Rectal smooth muscle tissue (tissue), 1 donor: ENCODE data around the gene USP32.
"Not testable (repeated sequence)": the region's sequence is repeated elsewhere in the genome, so short reads cannot be mapped to it uniquely, and the experiment has no call there.

Experiments used
- H3K27ac ChIP-seq: one replicate; pipeline ENCODE4 v1.7.0; 2013; ENCODE audit warnings: low read depth, low read length, inconsistent platforms
- H3K27me3 ChIP-seq: one replicate; pipeline ENCODE4 v1.7.0; 2013; ENCODE audit warnings: low read length; ENCODE audit not compliant: control insufficient read depth, insufficient read depth
- H3K36me3 ChIP-seq: one replicate; pipeline ENCODE4 v1.7.0; 2013; ENCODE audit warnings: low read length; ENCODE audit not compliant: control insufficient read depth, insufficient read depth
- H3K4me1 ChIP-seq: one replicate; pipeline ENCODE4 v1.7.0; 2013; ENCODE audit warnings: low read length; ENCODE audit not compliant: control insufficient read depth, insufficient read depth
- H3K4me3 ChIP-seq: one replicate; pipeline ENCODE4 v1.7.0; 2013; ENCODE audit warnings: low read length
- H3K9ac ChIP-seq: one replicate; pipeline ENCODE4 v1.7.0; 2013; ENCODE audit warnings: low read length

Gene USP32

GRCh38 chr17:60333628-60334031, 58.3 kb downstream of the USP32 start:
- H3K27me3 ChIP-seq, result no peaks in the 10 kb centered on the region
- H3K27ac ChIP-seq, result no peak overlapping the region
- no peak overlapping the region for H3K9ac ChIP-seq
- no peak overlapping the region for H3K4me3 ChIP-seq
- no peaks in the 10 kb centered on the region for H3K4me1 ChIP-seq
- no peaks in the 10 kb centered on the region for H3K36me3 ChIP-seq

GRCh38 chr17:60333072-60333471, 58.9 kb downstream of the USP32 start:
- not testable (repeated sequence) for H3K27me3 ChIP-seq, H3K9ac ChIP-seq, H3K27ac ChIP-seq, H3K36me3 ChIP-seq, H3K4me3 ChIP-seq, H3K4me1 ChIP-seq

- Histone ChIP-seq H3K27ac (no peak overlapping the region), H3K36me3 (no peaks in the 10 kb centered on the region), H3K4me1 (no peaks in the 10 kb centered on the region), H3K27me3 (no peaks in the 10 kb centered on the region), H3K9ac (no peak overlapping the region), H3K4me3 (no peak overlapping the region)
Measured at GRCh38 chr17:60332574-60332973, 59.4 kb downstream of the USP32 start.

- H3K4me3 ChIP-seq, result no peak overlapping the region
- no peaks in the 10 kb centered on the region for H3K4me1 ChIP-seq
- no peaks in the 10 kb centered on the region for H3K27me3 ChIP-seq
- no peak overlapping the region for H3K9ac ChIP-seq
- H3K27ac ChIP-seq, result no peak overlapping the region
- no peaks in the 10 kb centered on the region for H3K36me3 ChIP-seq
Measured at GRCh38 chr17:60330731-60331130, 61.2 kb downstream of the USP32 start.

GRCh38 chr17:60328679-60329078, 63.3 kb downstream of the USP32 start:
- no peaks in the 10 kb centered on the region for H3K4me1 ChIP-seq
- no peak overlapping the region for H3K27ac ChIP-seq
- H3K36me3 ChIP-seq, result no peaks in the 10 kb centered on the region
- no peak overlapping the region for H3K4me3 ChIP-seq
- no peaks in the 10 kb centered on the region for H3K27me3 ChIP-seq
- no peak overlapping the region for H3K9ac ChIP-seq

GRCh38 chr17:60327901-60328273, 64.0 kb downstream of the USP32 start:
- no peak overlapping the region for H3K27ac ChIP-seq
- no peak overlapping the region for H3K4me3 ChIP-seq
- H3K9ac ChIP-seq, result no peak overlapping the region
- H3K36me3 ChIP-seq, result no peaks in the 10 kb centered on the region
- no peaks in the 10 kb centered on the region for H3K27me3 ChIP-seq
- no peaks in the 10 kb centered on the region for H3K4me1 ChIP-seq

GRCh38 chr17:60327134-60327900, 64.6 kb downstream of the USP32 start:
- no peak overlapping the region for H3K27ac ChIP-seq
- no peak overlapping the region for H3K4me3 ChIP-seq
- H3K4me1 ChIP-seq, result no peaks in the 10 kb centered on the region
- no peaks in the 10 kb centered on the region for H3K27me3 ChIP-seq
- H3K36me3 ChIP-seq, result no peaks in the 10 kb centered on the region
- no peak overlapping the region for H3K9ac ChIP-seq

GRCh38 chr17:60326702-60327101, 65.2 kb downstream of the USP32 start:
- Histone ChIP-seq H3K4me1 (no peaks in the 10 kb centered on the region), H3K9ac (no peak overlapping the region), H3K27ac (no peak overlapping the region)

GRCh38 chr17:60325730-60326524, 66.0 kb downstream of the USP32 start:
- Histone ChIP-seq H3K27me3 (no peaks in the 10 kb centered on the region), H3K4me3 (no peak overlapping the region), H3K27ac (no peak overlapping the region), H3K36me3 (no peaks in the 10 kb centered on the region), H3K4me1 (no peaks in the 10 kb centered on the region), H3K9ac (no peak overlapping the region)

More at GRCh38 chr17:60326702-60327101, 65.2 kb downstream of the USP32 start:
- H3K27me3 ChIP-seq, result no peaks in the 10 kb centered on the region
- H3K4me3 ChIP-seq, result no peak overlapping the region
- H3K36me3 ChIP-seq, result no peaks in the 10 kb centered on the region

GRCh38 chr17:60323754-60324153, 68.2 kb downstream of the USP32 start:
- Histone ChIP-seq H3K9ac (no peak overlapping the region), H3K27me3 (no peaks in the 10 kb centered on the region), H3K4me3 (no peak overlapping the region), H3K36me3 (no peaks in the 10 kb centered on the region), H3K27ac (no peak overlapping the region), H3K4me1 (no peaks in the 10 kb centered on the region)

- Histone ChIP-seq H3K27ac (no peak overlapping the region), H3K9ac (no peak overlapping the region), H3K4me3 (no peak overlapping the region), H3K36me3 (no peaks in the 10 kb centered on the region), H3K27me3 (no peaks in the 10 kb centered on the region), H3K4me1 (no peaks in the 10 kb centered on the region)
Measured at GRCh38 chr17:60322056-60322387, 69.9 kb downstream of the USP32 start.

GRCh38 chr17:60321336-60322055, 70.4 kb downstream of the USP32 start:
- Histone ChIP-seq H3K27me3 (no peaks in the 10 kb centered on the region), H3K4me1 (no peaks in the 10 kb centered on the region), H3K36me3 (no peaks in the 10 kb centered on the region), H3K9ac (no peak overlapping the region), H3K4me3 (no peak overlapping the region), H3K27ac (no peak overlapping the region)
